ENCODE results near the gene HCRTR1. TPM values are rescaled to one million over a fixed set of nuclear protein-coding genes. Genes with fewer than 3 reads are reported as not detected.
"Not testable (repeated sequence)": the region's sequence is repeated elsewhere in the genome, so short reads cannot be mapped to it uniquely, and the experiment has no call there.

HCRTR1 gene
- total and polyA plus RNA-seq, 11 donors: 0.21 to 0.82 (median 0.30) TPM; not detected in 4

DNA sequence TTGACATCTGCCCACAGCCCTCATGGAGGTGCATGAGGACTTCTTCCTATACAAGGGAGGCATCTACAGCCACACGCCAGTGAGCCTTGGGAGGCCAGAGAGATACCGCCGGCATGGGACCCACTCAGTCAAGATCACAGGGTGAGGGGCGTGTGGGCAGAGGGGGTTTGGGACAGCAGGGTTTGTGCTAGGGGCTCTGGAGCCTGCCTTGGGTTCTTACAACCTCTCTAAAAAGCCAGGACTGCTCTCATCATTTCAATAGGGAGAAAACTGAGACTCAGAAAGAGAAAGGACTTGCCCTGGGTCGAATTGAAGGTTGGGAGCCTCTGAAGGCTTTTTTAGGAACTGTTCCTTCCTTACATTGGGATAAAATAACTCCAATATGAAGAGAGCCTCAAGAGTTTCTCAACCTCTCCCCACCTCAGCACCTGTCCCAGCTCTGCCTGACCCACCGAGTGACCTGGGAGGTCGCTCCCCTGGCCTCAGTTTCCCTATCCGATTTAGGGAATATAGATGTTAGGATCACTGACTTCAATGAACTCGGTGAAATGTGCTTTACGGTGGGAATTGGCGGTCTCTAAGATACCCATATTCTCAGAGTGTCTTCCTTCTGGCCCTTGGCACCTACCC is 31.6 kb upstream of the HCRTR1 start:
- Histone ChIP-seq H3K4me3 (peak overlapping the region in 1 of 12 donors; percentile 18), H3K27me3 (peaks cover 0 to 11% (median 0%) of the 10 kb centered on the region in 9 donors), H3K36me3 (peaks cover 0 to 52% (median 41%) of the 10 kb centered on the region in 9 donors), H3K4me1 (peaks cover 27 to 92% (median 84%) of the 10 kb centered on the region in 12 donors), H3K27ac (peak overlapping the region; percentile 64 to 98 (median 90)), H3K9me3 (no peaks in the 10 kb centered on the region)
- TF ChIP-seq, protein P1, sequence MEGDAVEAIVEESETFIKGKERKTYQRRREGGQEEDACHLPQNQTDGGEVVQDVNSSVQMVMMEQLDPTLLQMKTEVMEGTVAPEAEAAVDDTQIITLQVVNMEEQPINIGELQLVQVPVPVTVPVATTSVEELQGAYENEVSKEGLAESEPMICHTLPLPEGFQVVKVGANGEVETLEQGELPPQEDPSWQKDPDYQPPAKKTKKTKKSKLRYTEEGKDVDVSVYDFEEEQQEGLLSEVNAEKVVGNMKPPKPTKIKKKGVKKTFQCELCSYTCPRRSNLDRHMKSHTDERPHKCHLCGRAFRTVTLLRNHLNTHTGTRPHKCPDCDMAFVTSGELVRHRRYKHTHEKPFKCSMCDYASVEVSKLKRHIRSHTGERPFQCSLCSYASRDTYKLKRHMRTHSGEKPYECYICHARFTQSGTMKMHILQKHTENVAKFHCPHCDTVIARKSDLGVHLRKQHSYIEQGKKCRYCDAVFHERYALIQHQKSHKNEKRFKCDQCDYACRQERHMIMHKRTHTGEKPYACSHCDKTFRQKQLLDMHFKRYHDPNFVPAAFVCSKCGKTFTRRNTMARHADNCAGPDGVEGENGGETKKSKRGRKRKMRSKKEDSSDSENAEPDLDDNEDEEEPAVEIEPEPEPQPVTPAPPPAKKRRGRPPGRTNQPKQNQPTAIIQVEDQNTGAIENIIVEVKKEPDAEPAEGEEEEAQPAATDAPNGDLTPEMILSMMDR (IDR thresholded peaks at IDR 0.05): no peak
- TF ChIP-seq POLR2A (IDR thresholded peaks at IDR 0.05): no peak
- intact Hi-C loops (cut with DNase I): no loop called here
- ATAC-seq (no peak), DNase-seq (no peak)
- WGBS, 4 donors: 81 to 86% (median 84%) methylated on average over 9 to 11 of the region's 11 CpGs

DNA sequence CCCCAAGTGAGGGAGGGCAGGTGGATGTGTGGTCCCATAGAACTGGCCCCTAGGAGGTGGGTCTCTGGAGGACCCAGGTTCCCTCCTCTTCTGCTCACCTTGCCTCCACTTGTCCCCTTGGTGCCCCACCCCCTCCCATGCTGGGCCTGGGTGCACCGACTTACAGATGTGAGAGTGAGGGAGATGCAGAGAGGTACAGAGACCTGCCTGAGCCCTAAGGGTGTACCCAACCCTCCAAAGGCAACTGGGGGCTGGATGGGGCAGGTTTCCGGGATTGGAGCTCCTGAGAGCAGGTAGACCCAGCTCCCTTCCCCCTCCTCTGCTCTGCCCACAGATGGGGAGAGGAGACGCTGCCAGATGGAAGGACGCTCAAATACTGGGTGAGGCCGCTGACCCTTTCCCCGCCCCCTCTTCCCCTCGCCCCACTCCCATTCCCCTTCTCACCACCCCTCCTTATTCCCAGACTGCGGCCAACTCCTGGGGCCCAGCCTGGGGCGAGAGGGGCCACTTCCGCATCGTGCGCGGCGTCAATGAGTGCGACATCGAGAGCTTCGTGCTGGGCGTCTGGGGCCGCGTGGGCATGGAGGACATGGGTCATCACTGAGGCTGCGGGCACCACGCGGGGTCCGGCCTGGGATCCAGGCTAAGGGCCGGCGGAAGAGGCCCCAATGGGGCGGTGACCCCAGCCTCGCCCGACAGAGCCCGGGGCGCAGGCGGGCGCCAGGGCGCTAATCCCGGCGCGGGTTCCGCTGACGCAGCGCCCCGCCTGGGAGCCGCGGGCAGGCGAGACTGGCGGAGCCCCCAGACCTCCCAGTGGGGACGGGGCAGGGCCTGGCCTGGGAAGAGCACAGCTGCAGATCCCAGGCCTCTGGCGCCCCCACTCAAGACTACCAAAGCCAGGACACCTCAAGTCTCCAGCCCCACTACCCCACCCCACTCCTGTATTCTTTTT is 30.8 kb upstream of the HCRTR1 start:
- 79 to 83% (median 82%) methylated on average over 15 to 47 of the region's 47 CpGs for WGBS, 4 donors
- peaks cover 0 to 46% (median 39%) of the 10 kb centered on the region in 9 donors for H3K36me3 ChIP-seq
- DNase-seq: no peak
- H3K4me1 ChIP-seq: peaks cover 27 to 84% (median 77%) of the 10 kb centered on the region in 12 donors
- intact Hi-C loops (cut with DNase I): no loop called here
- no peak for ATAC-seq
- H3K4me3 ChIP-seq: peak overlapping the region in 1 of 12 donors; percentile 16
- no peaks in the 10 kb centered on the region for H3K9me3 ChIP-seq
- peak overlapping the region in 11 of 12 donors; percentile 75 to 98 (median 92) for H3K27ac ChIP-seq
- peaks cover 0 to 11% (median 0%) of the 10 kb centered on the region in 9 donors for H3K27me3 ChIP-seq
- TF ChIP-seq, protein P1 (IDR thresholded peaks at IDR 0.05): no peak
- no peak for TF ChIP-seq POLR2A (IDR thresholded peaks at IDR 0.05)

DNA sequence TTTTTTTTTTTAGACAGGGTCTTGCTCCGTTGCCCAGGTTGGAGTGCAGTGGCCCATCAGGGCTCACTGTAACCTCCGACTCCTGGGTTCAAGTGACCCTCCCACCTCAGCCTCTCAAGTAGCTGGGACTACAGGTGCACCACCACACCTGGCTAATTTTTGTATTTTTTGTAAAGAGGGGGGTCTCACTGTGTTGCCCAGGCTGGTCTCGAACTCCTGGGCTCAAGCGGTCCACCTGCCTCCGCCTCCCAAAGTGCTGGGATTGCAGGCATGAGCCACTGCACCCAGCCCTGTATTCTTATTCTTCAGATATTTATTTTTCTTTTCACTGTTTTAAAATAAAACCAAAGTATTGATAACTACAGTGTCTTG is 30.2 kb upstream of the HCRTR1 start:
- Histone ChIP-seq H3K27ac (peak overlapping the region; percentile 75 to 98 (median 92)), H3K36me3 (peaks cover 0 to 45% (median 39%) of the 10 kb centered on the region in 9 donors), H3K27me3 (peaks cover 0 to 11% (median 0%) of the 10 kb centered on the region in 9 donors), H3K4me1 (peaks cover 27 to 77% (median 71%) of the 10 kb centered on the region in 12 donors)
- intact Hi-C loops (cut with DNase I); H3K9me3 ChIP-seq; DNase-seq; H3K4me3 ChIP-seq; ATAC-seq: not testable (repeated sequence)
- WGBS, 4 donors: 90 to 93% (median 92%) methylated on average over 5 of the region's 5 CpGs

DNA sequence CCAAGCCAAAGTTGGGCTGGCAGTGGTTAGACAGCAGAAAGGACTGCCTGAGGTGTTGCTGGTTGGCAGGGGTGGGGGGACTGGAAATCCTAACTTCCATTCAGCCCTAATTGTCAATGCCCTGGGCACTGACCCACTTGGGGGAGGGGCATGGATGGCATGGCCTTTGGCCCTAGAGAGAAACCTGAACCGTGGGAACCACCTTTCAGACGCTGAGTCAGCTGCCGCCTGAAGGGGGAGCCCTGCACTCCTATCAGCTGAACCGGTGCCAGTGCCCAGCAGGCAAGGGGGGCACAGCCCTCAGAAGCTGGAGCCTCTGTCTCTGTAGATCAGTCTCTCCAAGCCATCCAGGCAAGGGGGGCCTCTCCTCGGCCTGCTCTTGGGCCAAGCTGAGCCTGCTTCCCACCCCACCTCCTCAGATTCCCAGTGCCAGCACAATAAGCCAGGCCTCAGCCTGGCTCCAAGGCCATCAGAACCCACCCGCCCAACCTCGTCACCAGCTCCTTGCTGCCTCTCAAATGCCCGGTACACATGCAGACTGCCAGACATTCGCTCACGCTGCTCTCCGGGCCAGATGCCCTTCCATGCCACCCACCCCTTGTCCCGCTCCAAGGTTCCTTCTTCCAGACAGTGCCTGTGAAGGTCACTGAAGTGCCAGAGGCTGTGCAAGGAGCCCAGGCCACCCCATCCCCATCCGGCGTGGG is 29.6 kb upstream of the HCRTR1 start:
- ATAC-seq: peak; percentile 32 to 68 (median 40)
- TF ChIP-seq, protein P1 (IDR thresholded peaks at IDR 0.05): peak; percentile 46 to 79 (median 56)
- TF ChIP-seq POLR2A (IDR thresholded peaks at IDR 0.05): peak in 1 of 2 donors; percentile 50
- Histone ChIP-seq H3K4me3 (peak overlapping the region in 2 of 12 donors; percentile 40 to 52), H3K27ac (peak overlapping the region; percentile 75 to 98 (median 92)), H3K9me3 (no peaks in the 10 kb centered on the region), H3K27me3 (peaks cover 0 to 11% (median 0%) of the 10 kb centered on the region in 9 donors), H3K36me3 (peaks cover 0 to 44% (median 39%) of the 10 kb centered on the region in 9 donors), H3K4me1 (peaks cover 25 to 72% (median 66%) of the 10 kb centered on the region in 12 donors)
- peak; percentile 78 to 83 (median 80) for DNase-seq
- 30 to 42% (median 37%) methylated on average over 11 to 14 of the region's 14 CpGs for WGBS, 4 donors
- intact Hi-C loops (cut with DNase I): loop anchor here in 1 of 10 donors (2.0 kb wide), 1 partner anchor 13 kb away; no protein-coding TSS in a partner anchor

Data from heart left ventricle (tissue), 16 donors.